Glutamatergic neuron (in vitro differentiated cells): Measurements from ENCODE around the gene IFI44L. TPM values are rescaled to one million over a fixed set of nuclear protein-coding genes. Genes with fewer than 3 reads are reported as not detected.

ENCODE experiments used
- DNase-seq: peaks from one replicate; pipeline ENCODE4 v3.0.0; 2022
- H3K27ac Mint-ChIP-seq: one replicate; pipeline ENCODE4 v1.8.0; 2020; ENCODE audit warnings: mild to moderate bottlenecking, mixed read lengths, inconsistent platforms; ENCODE audit not compliant: unreplicated experiment
- H3K27me3 Mint-ChIP-seq: one replicate; pipeline ENCODE4 v1.8.0; 2020; ENCODE audit warnings: mild to moderate bottlenecking, moderate library complexity, mixed read lengths, inconsistent platforms; ENCODE audit not compliant: unreplicated experiment
- H3K36me3 Mint-ChIP-seq: one replicate; pipeline ENCODE4 v1.8.0; 2020; ENCODE audit warnings: mild to moderate bottlenecking, mixed read lengths, inconsistent platforms; ENCODE audit not compliant: unreplicated experiment
- H3K4me1 Mint-ChIP-seq: one replicate; pipeline ENCODE4 v1.8.0; 2020; ENCODE audit warnings: mild to moderate bottlenecking, low read depth, mixed read lengths, inconsistent platforms; ENCODE audit not compliant: unreplicated experiment
- H3K4me3 Mint-ChIP-seq: one replicate; pipeline ENCODE4 v1.8.0; 2020; ENCODE audit warnings: mild to moderate bottlenecking, mixed read lengths, inconsistent platforms; ENCODE audit not compliant: unreplicated experiment
- H3K9me3 Mint-ChIP-seq: one replicate; pipeline ENCODE4 v1.8.0; 2020; ENCODE audit warnings: mild to moderate bottlenecking, moderate library complexity, mixed read lengths, inconsistent platforms; ENCODE audit not compliant: unreplicated experiment
- total RNA-seq: library from RNA; stranded (reverse); fragmentation: NEBNext Ultra II Directional; extraction: Animal tissue kit (Norgen Biotek cat#: 25700); gene quantifications from one replicate; pipeline ENCODE4 v1.2.1, GENCODE V29; 2021; ENCODE audit not compliant: unreplicated experiment
- TF ChIP-seq, protein P1 (sequence below): fragments of 200-600 bp; sonication (generic); IDR thresholded peaks from one replicate; pipeline ENCODE4 v1.5.0; 2021; ENCODE audit not compliant: partially characterized antibody, unreplicated experiment

IFI44L gene
- total RNA-seq, 1 donor from 2014 or later = not detected

GRCh38 chr1:78687315-78687714 is 67.1 kb downstream of the IFI44L start:
- TF ChIP-seq, protein P1, sequence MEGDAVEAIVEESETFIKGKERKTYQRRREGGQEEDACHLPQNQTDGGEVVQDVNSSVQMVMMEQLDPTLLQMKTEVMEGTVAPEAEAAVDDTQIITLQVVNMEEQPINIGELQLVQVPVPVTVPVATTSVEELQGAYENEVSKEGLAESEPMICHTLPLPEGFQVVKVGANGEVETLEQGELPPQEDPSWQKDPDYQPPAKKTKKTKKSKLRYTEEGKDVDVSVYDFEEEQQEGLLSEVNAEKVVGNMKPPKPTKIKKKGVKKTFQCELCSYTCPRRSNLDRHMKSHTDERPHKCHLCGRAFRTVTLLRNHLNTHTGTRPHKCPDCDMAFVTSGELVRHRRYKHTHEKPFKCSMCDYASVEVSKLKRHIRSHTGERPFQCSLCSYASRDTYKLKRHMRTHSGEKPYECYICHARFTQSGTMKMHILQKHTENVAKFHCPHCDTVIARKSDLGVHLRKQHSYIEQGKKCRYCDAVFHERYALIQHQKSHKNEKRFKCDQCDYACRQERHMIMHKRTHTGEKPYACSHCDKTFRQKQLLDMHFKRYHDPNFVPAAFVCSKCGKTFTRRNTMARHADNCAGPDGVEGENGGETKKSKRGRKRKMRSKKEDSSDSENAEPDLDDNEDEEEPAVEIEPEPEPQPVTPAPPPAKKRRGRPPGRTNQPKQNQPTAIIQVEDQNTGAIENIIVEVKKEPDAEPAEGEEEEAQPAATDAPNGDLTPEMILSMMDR = no peak
- Mint-ChIP-seq H3K27me3 (no peaks in the 10 kb centered on the region), H3K9me3 (peaks cover 3% of the 10 kb centered on the region), H3K27ac (no peak overlapping the region), H3K4me1 (peaks cover 7% of the 10 kb centered on the region), H3K36me3 (no peaks in the 10 kb centered on the region), H3K4me3 (no peak overlapping the region)
- DNase-seq = no peak

DNA sequence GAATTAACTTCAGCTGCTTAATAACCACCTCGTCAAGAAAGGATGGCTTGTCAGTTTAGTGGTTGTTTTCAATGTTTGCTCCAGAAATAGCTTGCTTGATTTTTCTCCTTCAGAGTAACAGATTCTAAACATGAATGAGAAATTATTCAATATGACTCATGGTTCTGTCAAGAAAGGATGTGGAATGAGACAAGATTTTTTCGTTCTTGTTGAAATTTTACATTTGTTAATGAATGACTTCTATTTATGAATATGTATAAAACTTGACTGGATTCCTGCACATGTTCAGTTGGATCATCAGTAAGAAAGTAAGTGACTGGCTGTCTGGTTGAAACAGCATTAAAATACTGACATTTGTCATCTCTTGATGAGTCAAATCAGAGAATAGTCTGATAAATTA is 67.7 kb downstream of the IFI44L start:
- no peaks in the 10 kb centered on the region for H3K27me3 Mint-ChIP-seq
- no peak overlapping the region for H3K27ac Mint-ChIP-seq
- TF ChIP-seq, protein P1 = no peak
- H3K36me3 Mint-ChIP-seq = no peaks in the 10 kb centered on the region
- no peak for DNase-seq
- no peak overlapping the region for H3K4me3 Mint-ChIP-seq
- H3K4me1 Mint-ChIP-seq = peaks cover 7% of the 10 kb centered on the region
- H3K9me3 Mint-ChIP-seq = peaks cover 3% of the 10 kb centered on the region

DNA sequence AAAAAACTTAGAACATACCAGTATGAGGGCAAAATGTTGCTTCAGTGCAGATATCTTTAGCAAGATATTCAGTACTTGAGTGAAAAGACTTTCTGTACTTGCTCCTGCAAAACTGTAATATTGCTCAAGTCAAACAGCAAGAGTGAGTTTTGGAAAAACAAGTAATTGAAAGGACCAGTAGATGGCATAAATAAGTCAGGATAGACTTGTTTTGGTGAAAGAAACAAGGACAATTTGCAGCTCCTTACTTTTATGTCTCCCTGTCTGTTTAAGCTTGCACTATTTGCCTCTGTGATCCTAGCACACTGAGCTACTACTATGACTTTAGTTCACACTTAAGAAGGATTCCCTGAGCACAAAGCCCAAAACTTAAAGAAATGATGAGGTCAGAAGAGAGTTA is 68.4 kb downstream of the IFI44L start:
- Mint-ChIP-seq H3K27ac (no peak overlapping the region), H3K36me3 (no peaks in the 10 kb centered on the region), H3K27me3 (no peaks in the 10 kb centered on the region), H3K9me3 (peaks cover 3% of the 10 kb centered on the region), H3K4me1 (peaks cover 6% of the 10 kb centered on the region), H3K4me3 (no peak overlapping the region)
- no peak for DNase-seq
- TF ChIP-seq, protein P1 = no peak

GRCh38 chr1:78690516-78690915 is 70.3 kb downstream of the IFI44L start:
- no peak for DNase-seq
- no peak overlapping the region for H3K4me3 Mint-ChIP-seq
- no peaks in the 10 kb centered on the region for H3K36me3 Mint-ChIP-seq
- no peak overlapping the region for H3K27ac Mint-ChIP-seq
- no peaks in the 10 kb centered on the region for H3K9me3 Mint-ChIP-seq
- no peaks in the 10 kb centered on the region for H3K4me1 Mint-ChIP-seq
- no peaks in the 10 kb centered on the region for H3K27me3 Mint-ChIP-seq
- TF ChIP-seq, protein P1 = no peak

GRCh38 chr1:78691995-78692747 is 71.9 kb downstream of the IFI44L start:
- H3K36me3 Mint-ChIP-seq = no peaks in the 10 kb centered on the region
- H3K4me3 Mint-ChIP-seq = no peak overlapping the region
- H3K9me3 Mint-ChIP-seq = no peaks in the 10 kb centered on the region
- no peak overlapping the region for H3K27ac Mint-ChIP-seq
- TF ChIP-seq, protein P1 = no peak
- no peaks in the 10 kb centered on the region for H3K4me1 Mint-ChIP-seq
- H3K27me3 Mint-ChIP-seq = no peaks in the 10 kb centered on the region
- DNase-seq = no peak
